Fibroblast of the aortic adventitia (primary cell): ENCODE results near the gene LYSET. TPM values are rescaled to one million over a fixed set of nuclear protein-coding genes. Genes with fewer than 3 reads are reported as not detected.
"Not testable (repeated sequence)": the region's sequence is repeated elsewhere in the genome, so short reads cannot be mapped to it uniquely, and the experiment has no call there.

Experiments
- DNase-seq: peaks from one replicate; pipeline ENCODE4 v3.0.0-alpha.2; 2010; ENCODE audit warnings: low read depth
- H3K4me3 ChIP-seq: 2 replicates; pipeline ENCODE4 v1.5.1; 2011; ENCODE audit warnings: low read depth, mild to moderate bottlenecking, control low read depth, low read length, moderate library complexity
- total RNA-seq: library from RNA; depleted of rRNA; stranded (reverse); fragments of >200 nt; gene quantifications from 2 replicates; pipeline ENCODE4 v1.2.3, GENCODE V29; 2012; ENCODE audit warnings: low replicate concordance
- TF ChIP-seq, protein P1 (sequence below): IDR thresholded peaks from 2 replicates; pipeline ENCODE4 v1.5.1; 2011; ENCODE audit warnings: mild to moderate bottlenecking, low read length, control low read depth, inconsistent platforms; ENCODE audit not compliant: insufficient read depth

LYSET gene, protein sequence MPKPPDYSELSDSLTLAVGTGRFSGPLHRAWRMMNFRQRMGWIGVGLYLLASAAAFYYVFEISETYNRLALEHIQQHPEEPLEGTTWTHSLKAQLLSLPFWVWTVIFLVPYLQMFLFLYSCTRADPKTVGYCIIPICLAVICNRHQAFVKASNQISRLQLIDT
- 2.4 and 12.1 TPM in 2 replicates for total RNA-seq

DNA sequence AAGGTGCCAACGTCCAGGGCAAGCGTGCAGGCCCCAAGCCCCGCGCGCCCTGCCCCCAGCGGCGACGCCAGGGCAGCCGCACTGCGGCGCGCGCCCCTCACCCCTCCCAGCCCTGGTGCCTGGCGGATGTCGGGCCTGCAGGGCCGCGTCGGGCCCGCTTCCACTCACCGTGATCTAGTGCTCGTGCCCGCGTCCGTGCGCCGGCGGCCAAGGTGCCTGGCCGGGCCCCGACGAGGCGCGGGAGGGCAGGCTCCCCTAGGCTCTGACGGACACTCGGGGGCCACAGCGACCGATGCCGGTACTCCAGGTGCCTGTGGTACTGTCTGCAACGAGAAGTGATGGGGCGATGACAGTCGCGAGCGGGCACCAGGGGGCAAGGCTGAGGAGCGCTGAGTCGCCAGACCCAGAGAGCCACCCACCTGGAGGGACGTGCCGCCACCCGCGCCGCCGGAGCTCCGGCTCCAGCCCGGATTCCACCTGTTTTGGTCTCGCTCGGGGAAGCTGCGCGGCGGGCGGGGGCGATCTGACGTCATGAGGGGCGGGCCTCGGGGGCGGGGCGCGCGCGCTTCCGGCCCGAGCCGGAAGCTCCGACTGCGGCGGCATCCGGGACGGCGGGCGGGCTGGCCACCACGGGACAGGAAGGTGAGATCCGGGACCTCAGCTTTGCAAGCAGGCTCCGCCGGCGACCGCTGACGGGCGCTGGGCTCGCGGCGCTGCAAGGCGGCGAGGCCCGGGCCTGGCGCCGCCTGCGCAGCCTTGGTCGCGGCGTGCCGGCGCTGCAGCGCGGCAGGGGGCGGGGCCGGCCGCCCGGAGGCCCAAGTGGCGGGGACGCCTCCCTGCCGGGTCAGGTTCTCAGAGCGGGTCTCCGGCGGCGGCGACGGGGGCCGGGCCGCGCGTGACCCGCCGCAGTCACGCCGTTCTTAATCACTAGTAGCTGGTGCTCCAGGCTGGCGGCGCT, at the start of gene LYSET, which contains the start of gene MOAP1:
TSS of gene LYSET (plus strand) at position 927 of the 958 bp plus-strand sequence. CDS start 89 bp downstream, outside the sequence.
TSS of gene MOAP1 (minus strand) at position 507 of the 958 bp plus-strand sequence. CDS start 655 bp downstream, outside the sequence.
- peak within 1 kb of the TSS; percentile 96 for H3K4me3 ChIP-seq
- peak; percentile 68 for DNase-seq
- TF ChIP-seq, protein P1, sequence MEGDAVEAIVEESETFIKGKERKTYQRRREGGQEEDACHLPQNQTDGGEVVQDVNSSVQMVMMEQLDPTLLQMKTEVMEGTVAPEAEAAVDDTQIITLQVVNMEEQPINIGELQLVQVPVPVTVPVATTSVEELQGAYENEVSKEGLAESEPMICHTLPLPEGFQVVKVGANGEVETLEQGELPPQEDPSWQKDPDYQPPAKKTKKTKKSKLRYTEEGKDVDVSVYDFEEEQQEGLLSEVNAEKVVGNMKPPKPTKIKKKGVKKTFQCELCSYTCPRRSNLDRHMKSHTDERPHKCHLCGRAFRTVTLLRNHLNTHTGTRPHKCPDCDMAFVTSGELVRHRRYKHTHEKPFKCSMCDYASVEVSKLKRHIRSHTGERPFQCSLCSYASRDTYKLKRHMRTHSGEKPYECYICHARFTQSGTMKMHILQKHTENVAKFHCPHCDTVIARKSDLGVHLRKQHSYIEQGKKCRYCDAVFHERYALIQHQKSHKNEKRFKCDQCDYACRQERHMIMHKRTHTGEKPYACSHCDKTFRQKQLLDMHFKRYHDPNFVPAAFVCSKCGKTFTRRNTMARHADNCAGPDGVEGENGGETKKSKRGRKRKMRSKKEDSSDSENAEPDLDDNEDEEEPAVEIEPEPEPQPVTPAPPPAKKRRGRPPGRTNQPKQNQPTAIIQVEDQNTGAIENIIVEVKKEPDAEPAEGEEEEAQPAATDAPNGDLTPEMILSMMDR, result no peak

DNA sequence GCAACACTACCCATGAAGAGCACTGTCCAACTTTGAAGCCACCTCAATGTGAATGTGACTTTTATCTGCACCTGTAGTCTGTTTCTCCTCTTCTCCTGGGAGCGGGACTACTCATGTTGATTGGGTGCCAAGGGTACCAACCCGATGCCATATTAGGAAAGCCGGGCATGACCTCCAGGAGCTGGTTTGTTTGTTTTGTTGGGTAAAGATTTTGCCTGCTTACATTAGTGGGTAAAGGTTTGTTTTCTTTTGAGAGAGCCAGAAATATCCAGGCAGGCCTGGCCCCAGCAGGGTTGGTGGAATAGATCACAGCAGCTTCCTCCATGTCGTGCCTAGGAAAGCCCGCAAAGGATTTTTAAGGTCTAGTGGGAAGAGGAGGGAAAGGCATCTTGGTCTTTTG, 49.7 kb upstream of the LYSET start:
- DNase-seq, result no peak
- H3K4me3 ChIP-seq, result no peak overlapping the region
- TF ChIP-seq, protein P1, result no peak

DNA sequence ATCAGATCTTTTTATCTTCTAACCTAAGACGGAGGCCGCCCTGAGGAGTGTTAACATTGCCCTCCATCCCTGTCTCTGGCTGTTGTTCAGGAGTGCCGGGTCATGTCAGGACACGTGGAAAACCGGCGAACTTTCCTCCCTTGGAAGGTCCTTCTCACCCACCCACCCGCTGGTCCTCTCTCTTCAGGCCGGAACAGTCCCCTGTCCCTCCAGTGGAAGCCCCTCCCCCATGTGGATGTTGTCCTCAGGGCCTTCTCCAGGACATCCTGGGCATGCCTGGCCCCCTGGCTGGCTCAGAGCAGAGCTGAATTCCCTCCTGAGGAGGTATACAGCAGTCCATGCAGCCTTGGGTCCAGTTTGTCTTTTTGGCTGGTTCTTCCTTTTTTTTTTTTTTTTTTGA, 49.1 kb upstream of the LYSET start:
- TF ChIP-seq, protein P1, result no peak
- DNase-seq, result no peak
- no peak overlapping the region for H3K4me3 ChIP-seq

DNA sequence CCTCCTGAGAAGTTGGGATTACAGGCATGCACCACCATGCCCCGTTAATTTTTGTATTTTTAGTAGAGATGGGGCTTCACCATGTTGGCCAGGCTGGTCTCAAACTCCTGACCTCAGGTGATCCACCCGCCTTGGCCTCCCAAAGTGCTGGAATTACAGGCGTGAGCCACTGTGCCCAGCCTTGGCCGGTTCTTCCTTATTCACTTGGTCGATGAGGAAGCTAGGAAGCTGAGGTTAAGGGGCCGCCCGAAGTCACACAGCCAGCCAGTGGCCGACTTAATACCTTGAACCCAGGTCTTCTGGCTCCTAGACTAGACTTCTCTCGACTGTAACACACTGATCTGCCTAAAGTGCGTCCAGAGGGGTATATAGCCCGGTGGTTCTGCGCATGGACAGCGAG, 48.6 kb upstream of the LYSET start:
- H3K4me3 ChIP-seq, DNase-seq: not testable (repeated sequence)

DNA sequence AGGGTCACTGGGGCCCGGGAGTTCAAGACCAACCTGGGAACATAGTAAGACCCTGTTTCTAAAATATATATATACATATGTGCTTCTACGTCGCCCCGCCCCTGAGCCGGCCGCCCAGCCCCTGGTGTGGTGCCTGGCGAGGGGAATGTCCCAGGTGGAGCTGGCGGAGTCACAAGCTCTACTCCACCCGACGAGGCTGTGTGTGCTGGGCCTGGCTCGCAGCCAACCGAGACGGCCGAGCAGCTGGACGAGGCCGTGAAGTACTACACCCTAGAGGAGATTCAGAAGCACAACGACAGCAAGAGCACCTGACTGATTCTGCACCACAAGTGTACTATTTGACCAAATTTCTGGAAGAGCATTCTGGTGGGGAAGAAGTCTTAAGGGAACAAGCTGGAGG, 47.3 kb upstream of the LYSET start:
- no peak for DNase-seq
- no peak overlapping the region for H3K4me3 ChIP-seq
- TF ChIP-seq, protein P1, result peak; percentile 19

DNA sequence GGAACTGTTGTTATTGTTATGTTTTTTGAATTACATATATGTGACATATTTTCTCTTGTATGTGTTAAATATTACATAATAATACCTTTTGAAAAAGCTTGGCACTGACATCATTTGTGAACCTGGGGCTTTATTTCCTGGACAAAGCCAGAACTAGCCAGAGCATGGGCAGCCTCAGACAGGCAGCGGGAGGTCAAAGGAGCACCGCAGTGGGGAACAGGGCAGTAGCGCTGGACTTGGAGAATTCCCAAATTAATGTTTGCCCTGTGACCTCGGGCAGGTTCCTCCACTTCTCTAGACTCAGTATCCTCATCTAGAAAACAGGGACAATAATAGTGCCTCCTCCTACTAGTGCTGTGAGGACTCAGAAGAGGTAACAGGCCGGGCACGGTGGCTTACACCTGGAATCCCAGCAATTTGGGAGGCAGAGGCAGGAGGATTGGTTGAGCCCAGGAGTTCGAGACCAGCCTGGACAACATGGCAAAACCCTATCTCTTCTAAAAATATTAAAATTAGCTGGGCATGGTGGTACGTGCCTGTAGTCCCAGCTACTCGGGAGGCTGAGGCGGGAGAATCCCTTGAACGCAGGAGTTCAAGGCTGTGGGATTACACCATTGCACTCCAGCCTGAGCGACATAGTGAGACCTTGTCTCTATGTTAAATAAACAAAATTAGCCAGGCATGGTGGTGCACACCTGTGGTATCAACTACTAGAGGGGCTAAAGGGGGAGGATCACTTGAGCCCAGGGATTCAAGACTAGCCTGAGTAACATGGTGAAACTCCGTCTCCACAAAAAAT, 42.1 kb upstream of the LYSET start:
- DNase-seq, result no peak
- TF ChIP-seq, protein P1, result no peak
- no peak overlapping the region for H3K4me3 ChIP-seq
